ENCODE data around the gene PTPN14.

- no peak for TF ChIP-seq CTCF (IDR thresholded peaks at IDR 0.05)
- TF ChIP-seq POLR2A (IDR thresholded peaks at IDR 0.05), result no peak
Measured at GRCh38 chr1:214338212-214338611, 213.2 kb downstream of the PTPN14 start.
